Activated T-helper 1 cell treated with anti-CD3 and anti-CD28 coated beads, Interleukin-2, amount 50 U/mL, for 16 hours (primary cell): ENCODE measurements around the gene LRRC18.

ENCODE experiments used
- DNase-seq, 2 donors: peaks; one replicate each; pipeline ENCODE4 v3.0.0-alpha.2; 2020; ENCODE audit warnings: low read depth in 1 of 2, low spot score in 1 of 2

Gene LRRC18

DNA sequence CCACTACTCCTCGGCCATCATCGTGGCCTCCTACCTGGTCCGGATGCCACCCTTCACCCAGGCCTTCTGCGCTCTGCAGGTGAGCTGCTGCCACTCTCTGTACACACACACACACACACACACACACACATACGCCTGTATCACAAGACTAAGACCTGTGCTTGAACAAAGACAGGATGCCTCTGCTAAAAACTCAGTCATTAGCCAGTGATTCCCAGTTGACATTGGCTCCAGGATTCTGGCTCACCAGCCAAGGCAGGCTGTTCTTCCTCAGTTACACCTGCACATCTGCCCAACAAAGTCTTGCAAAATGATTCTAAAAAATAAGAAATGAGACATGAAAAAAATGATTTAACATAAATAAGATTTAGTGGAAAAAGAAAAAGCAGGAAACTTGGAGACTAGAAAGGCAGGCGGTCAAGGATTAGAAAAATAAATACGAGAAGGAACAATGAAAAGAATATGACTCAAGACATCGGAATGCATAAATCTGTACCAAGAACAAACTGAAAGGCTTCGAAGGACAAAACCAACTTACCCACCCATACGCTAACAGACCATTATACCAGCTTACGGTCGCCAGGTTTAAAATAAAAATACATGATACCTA lies 7.4 kb upstream of the LRRC18 start:
- DNase-seq = no peak

DNA sequence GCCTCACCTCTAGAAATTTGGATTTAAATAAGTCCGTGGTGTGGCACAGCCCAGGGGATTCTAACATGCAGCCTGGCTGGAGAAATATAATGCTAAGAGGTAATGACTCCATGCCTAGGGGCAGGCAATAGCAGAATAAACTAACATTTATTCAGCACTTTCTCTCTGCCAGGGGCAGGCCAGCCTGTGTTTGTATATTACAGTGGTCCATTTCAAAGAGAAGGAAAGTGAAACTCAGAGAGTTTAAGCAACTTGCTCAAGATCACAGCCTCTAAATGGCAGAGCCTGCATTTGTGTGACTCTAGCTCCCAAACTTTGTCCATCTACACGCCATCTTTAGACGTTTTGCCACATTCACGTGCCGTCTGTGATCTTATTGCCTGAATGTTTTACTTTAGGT lies 6.7 kb upstream of the LRRC18 start:
- DNase-seq = no peak

DNA sequence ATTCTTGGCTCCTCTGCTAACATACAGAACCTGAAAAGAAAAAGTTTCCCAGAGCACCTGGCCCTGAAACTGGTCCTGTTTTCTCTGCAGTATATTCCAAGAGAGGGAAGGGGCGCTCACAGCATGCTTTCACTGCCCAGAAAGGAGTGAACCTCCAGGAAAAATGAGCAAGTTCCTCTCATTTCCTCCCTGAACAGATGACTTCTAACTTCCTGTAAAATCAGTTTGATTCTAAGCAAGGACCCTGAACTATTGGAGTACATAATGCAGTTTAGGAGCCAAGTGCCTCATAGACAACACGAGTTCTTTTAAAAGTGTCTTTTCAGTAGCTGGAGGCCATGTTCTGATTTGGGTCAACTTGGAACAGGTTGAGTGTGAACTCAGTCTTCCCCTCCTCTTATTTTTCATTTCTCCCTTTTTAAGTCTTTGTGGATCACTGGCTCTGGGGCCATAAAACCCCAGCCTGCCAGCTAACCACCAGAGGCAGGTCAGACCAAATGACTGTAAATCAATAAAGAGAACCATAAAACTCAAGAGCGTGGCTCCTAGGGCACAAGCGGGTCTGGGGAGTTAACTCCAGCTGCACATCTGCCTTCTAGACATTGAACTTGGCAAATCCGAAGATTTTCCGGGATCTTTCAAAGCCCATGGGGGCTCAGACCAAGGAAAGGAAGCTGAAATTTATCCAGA lies 5.9 kb upstream of the LRRC18 start:
- DNase-seq = no peak

DNA sequence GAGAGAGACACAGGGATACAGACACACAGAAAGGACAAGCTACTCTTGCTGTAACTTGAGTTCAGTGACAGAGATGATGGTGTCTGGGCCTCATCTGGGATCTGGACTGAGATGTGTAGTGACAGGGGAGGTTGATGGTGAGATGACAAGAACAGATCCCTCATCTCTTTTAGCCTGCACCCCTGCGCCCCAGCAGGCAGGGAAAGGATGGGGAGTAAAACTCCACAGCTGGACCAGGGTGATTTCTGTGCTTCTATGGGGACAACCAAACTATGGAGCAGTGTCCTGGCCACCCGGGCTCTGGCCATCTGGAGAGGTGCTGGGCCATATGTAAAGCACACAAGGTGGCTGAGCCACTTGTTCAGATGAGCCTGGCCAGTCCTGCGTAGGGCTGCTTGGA lies 4.5 kb upstream of the LRRC18 start:
- no peak for DNase-seq

DNA sequence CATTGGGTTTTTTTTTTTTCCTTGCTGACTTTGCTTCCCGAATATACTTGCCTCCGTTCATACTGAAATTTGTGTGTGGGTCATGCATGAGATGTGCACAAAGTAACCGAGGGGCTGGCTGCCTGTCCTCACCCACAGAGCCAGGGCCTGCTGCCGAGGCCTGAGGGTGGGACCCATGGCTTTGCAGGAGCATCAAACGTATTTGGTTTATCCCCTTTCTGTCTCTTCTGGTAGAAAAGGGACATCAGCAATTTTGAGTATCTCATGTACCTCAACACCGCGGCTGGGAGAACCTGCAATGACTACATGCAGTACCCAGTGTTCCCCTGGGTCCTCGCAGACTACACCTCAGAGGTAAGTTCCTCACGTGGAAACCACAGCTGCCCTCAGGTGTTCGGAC lies 3.5 kb upstream of the LRRC18 start:
- DNase-seq = no peak

DNA sequence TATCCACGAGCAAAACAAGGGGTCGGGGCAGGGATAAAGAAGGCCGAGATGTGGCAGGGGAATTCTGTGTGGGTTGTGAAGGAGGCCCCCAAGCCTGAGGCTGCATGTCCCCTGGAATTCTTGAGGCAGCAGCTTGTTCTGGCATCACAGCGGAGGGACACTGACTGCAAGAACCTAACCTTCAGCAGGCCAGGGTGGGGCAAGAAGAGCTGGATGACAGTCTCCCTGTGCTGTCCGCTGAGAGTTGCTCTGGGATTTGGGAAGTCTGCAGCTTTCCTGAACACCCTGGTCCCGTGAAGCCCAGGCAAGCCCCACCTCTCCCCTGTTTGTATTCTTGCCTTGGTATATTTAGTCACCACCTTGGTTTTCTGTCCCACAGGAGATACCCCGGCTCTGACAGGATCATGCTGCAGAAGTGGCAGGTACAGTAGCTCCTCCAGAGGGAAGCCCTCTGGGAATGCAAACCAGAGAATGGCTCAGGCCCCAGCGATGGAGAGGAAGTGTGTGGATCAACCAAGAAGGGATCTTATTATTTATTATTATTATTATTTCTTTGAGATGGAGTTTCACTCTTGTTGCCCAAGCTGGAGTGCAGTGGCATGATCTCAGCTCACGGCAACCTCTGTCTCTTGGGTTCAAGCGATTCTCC lies 1.9 kb upstream of the LRRC18 start:
- no peak for DNase-seq

DNA sequence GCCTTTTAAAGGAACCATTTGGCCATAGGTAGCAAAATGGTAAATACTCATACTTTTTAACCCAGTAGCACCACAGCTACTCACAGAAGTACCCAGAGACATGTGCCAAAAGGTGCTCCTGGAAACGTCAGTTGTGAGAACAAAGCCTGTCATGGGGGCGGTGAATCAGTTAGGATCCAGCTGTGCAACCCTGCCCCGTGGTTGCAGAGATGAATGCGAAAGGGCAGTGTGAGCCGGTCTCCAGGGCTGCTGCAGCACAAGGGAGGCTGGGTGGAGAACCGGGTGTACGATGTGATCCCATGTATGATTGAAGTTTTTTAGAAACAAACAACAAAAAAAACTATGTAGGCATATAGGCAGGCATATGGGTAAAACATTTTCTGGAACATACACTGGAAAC lies 1.3 kb upstream of the LRRC18 start:
- no peak for DNase-seq

DNA sequence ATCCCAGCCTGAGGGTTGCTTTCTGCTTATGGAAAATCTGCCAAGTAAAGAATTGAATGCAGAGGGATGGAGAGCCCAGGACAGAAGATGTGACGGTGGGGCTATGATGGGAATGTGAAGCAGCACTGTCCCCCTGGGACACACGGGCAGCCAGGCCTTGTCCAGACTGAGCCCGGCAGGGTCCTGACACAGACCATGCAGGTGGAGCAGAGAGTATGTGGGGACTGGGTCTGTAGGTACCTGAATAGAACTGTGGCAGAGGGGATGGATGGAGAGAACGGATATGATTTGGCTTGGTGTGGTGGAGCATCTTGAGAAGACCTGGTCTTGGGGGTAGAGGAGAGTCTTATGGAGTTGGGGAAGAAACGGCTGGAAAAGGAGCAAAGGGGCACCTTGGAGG lies 732 bp upstream of the LRRC18 start:
- DNase-seq = no peak

DNA sequence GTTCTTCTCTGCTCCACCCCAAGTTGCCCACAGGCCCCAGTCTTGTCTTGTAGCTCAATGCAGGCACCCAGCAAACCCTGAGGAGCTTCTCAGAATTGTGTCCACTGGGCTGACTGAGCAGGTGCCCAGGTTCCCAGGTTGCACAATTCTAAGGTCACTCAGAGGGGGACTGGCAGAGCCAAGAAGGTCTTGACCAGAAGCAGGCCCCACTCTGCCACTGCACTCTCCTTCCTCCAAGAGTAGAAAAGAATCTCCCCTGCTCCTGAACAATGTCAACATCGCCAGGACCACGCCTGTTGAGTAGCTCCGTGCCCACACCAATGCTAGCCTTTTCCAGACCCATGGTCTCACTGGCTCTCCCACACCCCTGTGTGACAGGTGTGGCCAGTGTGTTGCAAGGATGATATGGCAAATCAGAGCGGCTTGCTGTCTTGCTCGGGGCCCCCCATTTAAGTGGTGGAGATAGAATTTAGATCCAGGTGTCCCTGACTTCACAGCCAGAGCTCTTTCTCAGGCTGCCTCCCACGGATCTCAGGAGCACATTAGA lies 577 bp downstream of the LRRC18 start:
- no peak for DNase-seq

DNA sequence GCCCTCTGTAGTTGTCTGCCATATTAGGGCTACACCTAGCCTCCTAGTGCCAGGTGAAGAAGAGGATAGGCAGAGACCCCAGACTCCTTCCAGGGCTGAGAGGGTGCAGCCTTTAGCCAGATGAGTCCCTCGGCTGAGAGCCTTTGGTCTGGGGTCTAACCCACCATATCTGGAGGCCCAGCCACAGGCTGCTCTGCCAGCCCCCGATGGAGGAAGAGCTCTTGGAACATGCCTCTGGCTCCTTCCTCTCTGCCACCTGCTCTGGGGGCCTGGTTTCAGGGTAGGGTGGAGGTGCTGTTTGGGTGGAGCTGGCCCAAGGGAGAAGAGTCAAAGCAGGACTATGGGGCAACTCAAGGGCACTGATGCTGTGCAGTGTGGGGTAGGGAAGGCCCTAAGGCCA lies 1.4 kb downstream of the LRRC18 start:
- no peak for DNase-seq

DNA sequence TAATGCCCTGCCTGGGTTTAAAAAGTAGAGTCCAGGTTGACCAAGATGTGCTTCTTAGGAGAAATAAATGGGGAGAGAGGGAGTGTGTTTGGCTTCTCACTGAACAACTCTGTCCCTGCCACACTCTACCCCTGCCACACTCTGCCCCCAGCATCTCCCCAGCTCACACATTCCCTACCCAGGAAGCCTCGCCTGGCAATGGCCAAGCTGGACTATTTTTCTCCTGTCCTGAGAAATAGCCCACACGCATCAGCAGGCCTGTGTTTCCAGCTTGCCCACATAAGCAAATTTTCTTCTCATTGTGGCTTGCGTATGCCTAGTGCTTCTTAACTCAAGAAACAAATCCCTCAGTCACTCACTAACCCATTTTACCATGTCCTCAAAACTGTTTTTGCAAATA lies 1.8 kb downstream of the LRRC18 start:
- no peak for DNase-seq

DNA sequence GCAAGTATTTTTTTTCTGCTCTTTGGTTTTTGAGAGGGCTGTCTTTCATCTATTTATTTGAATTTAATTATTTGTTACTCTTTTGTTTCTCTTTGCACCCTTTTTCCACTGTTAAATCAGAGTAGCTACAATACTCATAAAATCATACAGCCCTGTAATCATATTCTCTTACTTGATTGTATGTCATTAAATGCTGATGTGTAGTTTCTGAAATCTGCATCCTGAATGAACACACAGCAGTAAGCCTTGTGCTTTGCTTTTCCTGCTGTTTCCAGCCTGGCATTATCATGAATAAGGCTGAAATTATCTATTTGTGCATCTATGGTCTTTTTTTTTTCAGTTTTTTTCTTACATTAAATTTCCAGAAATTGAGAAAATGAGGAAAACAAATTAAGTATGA lies 4.1 kb downstream of the LRRC18 start:
- DNase-seq = no peak

DNA sequence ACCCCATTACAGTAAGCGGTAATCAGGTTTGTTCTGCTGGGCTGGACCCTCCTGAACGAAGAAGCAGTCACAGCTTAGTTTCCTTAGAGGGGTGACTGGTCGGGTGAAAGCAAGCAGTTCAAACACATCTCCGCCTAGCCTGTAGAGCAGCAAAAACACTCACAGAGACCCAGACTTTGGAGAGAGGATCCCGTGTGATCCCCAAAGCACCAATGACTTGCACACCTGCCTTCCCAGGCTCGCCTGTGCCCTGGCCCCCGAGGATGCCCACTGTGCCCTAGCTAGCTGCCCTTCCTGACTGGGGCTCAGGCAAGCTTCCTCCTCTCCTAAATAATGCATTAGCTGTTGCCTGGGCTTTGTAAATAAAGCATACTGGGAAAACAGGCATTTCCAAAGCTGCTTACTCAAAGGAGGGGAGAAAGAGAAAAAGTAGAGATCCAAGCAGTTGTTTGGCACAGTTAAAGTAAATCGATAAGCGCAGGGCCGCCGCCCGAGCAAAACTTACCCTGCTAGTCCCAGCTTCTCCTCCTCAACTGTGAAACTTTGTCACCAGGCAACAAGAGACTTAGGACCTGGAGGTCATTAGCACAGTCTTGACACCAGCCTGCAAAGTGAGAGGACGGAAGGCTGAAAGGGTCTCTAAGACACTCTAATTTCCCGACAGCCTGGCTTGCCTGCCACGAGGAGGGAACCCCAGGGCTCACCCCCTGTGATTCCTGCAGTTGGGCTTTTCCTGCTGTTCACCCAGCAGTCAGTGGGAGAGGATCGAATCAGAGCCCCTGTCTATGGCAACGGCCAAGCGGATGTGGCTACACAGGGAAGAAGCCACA lies 4.8 kb downstream of the LRRC18 start:
- DNase-seq = no peak

DNA sequence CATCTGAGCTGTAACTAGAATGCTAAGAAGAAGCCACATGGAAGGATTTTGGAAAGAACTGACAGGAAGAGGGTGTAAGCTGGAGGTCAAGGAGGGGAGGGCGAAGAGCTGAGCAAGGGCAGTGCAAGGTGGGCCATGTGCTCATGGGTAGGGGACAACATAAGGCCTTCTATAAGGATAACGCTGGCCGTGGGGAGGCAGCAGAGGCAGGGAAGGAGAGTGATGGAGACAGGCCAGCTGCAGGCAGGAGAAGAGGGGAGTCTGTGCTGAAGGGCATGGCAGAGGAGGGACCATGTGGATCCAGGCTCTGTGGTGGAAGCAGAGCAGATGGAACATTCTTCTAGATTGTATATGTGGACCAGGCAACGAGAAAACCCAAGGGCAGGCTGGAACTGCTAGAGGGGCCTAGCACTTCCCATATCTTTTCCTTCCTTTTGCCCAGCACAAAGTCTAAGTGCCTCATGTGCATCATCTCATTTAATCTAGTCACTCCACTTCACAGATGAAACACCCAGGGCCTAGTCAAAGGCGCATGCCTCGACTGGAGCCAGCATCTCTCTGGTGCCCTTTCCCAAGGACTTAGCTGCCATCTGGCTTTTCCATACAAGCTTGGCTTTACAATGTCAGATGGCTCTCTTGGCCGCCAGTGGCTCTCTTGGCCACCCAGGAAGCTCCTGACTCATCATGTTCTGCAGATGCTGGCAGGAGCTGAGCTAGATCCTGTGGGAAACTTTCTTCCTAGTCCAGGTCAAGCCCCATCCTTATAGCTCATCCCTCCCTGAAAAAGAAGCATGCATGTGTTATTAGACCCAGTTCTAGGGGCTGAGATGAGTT lies 6.6 kb downstream of the LRRC18 start:
- DNase-seq = no peak

DNA sequence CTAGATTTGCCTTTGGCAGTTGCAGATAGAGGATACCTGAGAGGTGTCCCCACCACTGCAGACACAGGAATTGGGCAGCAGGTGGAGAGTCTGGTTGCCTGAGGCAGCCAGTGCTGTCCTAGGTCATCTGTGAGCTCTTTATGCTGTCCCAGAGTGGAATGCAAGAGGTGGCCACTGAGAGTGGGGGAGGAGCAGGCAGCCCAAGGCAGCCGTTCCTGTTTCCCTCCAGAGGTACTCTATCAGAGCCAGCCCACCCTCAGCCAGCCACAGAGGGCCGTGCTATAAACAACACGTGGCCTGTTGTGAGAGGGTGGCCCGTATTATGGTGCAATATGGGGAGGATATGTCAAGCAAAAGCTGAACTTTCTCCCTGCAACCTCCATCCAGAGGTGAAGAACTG lies 8.5 kb downstream of the LRRC18 start:
- no peak for DNase-seq

DNA sequence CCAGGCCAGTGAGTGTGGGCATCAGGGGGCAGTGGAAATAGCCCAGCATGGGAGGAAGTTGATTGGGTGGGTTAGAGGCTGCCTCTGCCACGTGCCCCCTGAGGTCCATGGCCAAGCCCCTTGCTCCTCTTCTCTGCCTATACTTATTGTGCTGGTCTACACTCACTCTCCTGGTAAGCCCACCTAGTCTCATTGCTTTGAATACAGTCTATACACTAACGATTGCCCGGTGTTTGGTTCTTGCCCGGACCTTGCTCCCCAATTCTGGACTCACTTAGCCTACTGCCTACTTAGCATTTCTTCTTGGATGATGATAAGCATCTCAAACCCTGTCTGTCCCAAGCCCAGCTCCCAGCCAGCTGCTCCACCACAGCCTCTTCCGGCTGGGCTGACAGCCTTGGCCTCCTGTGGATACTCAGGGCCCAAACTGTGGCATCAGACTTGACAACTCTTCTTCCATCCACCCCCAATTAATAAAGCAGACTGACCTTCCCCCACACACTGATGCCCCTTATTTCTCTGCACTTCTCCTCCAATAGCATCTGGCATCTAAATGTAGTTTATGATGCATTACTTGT lies 10.1 kb downstream of the LRRC18 start:
- no peak for DNase-seq

DNA sequence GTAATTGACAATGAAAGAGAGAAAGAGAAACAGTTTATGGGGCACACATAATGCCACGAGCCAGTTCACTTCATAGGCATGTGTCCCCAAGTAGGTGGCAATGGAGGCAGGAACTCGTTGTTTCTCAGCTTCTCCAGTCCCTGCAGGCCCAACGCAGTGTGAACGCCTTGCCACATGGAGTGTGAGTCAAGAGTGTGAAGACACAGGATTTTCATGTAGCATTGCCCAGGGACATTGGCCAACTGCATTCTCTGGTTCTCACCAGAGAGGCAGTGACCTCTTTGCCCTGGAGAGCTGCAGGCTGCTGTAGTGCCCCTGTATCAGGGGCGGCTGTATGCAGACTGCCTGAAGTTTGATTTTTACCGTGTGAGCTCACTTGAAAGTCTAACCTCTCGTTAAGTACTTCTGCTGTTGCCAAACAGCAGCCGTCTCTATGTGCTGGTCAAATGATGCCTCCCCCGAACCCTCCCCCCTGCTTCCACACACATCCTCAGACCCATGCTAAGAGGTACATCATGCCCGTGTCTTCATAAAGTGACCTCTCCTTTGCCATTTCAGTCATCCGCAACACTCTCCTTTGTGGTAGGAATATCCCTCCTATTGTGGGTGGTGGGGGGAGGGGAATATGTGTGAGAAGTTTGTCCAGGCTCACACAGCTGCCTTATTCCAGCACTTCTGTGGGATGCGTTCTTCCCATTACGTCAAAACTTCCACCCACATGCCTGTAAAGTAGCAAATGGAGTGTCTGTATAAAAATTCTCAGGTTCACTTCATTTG lies 12.7 kb downstream of the LRRC18 start:
- no peak for DNase-seq

DNA sequence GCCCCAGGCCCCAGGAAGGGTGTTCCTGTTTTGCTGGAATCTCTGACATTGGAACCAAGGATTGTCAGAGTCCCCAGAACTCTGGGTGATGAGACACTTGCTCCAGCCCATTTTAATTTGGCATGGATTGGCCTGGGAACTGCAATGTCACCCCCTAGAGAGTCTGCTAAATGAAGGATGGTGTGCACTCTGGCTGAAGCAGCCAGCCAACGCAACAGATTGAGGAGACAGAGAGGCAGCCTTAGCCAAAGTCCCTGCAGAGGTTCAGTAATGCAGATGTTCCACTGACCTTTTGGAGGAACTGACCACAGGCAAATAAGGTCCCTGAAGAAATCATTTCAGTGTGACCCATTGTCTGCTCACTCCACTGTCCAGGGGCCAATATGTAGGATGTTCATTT lies 13.4 kb downstream of the LRRC18 start:
- DNase-seq = no peak

DNA sequence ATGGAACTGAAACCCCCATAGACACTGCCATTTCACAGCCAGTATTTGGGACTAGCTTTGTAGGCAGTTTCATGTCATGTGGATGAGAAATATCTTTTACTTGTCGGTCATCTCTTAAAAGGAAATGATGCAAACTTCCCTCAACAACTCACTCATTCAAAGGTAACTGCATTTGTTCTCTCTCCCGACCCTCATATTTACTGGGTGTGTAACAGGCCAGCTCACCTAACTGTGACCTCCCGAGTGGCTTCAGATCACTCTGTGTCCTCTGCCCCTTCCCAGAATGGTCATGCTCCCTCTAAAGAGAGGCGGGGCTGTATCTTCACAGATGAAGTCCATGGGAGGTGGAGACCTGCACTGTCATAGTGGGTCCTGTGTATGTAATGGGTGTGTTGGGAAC lies 14.7 kb downstream of the LRRC18 start:
- DNase-seq = no peak

DNA sequence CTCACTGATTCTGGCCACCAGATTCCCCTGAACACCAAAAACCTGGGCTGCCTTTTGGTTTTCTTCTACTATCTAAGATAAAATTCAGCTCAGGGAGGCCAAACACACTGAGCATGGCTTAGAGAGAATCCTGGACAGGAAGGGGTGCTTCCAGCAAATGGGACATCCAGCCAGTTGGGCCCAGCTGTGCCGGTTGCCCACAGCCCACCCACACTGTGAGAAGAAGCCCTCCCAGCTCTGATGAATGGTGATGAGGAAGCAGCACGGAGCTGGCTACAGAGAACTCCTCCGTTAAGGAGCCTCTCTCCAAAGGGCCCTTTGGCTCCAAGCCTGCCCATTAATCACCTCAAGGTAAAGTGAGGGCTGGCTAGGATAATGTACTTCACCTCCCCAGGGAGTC lies 15.9 kb downstream of the LRRC18 start:
- no peak for DNase-seq
